H1 (cell line): ENCODE data around the gene PIP5K1C. TPM values are rescaled to one million over a fixed set of nuclear protein-coding genes. Genes with fewer than 3 reads are reported as not detected.

Experiments
- CTCF ChIA-PET: fragments of 300-600 bp; sonication (Branson Sonifier 250); formaldehyde crosslinking; loops from one replicate; lab custom pipeline; 2021; ENCODE audit not compliant: partially characterized antibody; lab: Charles Lee
- POLR2A ChIA-PET: fragments of 300-600 bp; sonication (Branson Sonifier 250); formaldehyde crosslinking; loops from one replicate; lab custom pipeline; 2021; ENCODE audit warnings: inconsistent platforms; ENCODE audit not compliant: partially characterized antibody; lab: Charles Lee
- DNase-seq, 2 experiments: peaks; one replicate each; pipeline versions ENCODE4 v3.0.0 to v3.0.0-alpha.2; 2010 to 2022; ENCODE audit warnings: low spot score in 2 of 2, low read depth in 1 of 2, mixed read lengths in 1 of 2
- FAIRE-seq: peaks from 2 replicates; lab custom pipeline; 2011; peaks lifted over from hg19 to GRCh38; lab: Jason Lieb, UNC
- H2AFZ ChIP-seq: 2 replicates; pipeline ENCODE4 v1.8.1; 2012; ENCODE audit warnings: low read length, inconsistent platforms
- H2AK5ac ChIP-seq: 2 replicates; pipeline ENCODE4 v1.6.1; 2013; ENCODE audit warnings: low read depth, low read length
- H2BK120ac ChIP-seq: replicated peaks from 2 replicates; pipeline ENCODE3; 2013; ENCODE audit warnings: low read depth, low read length, inconsistent platforms
- H2BK12ac ChIP-seq: 2 replicates; pipeline ENCODE4 v1.6.1; 2013; ENCODE audit warnings: low read depth, low read length
- H2BK15ac ChIP-seq: 2 replicates; pipeline ENCODE4 v1.6.1; 2013; ENCODE audit warnings: low read length
- H2BK20ac ChIP-seq: 2 replicates; pipeline ENCODE4 v1.6.1; 2013; ENCODE audit warnings: low read length
- H2BK5ac ChIP-seq: 2 replicates; pipeline ENCODE4 v1.6.1; 2013; ENCODE audit warnings: low read depth, low read length
- H3K14ac ChIP-seq: 2 replicates; pipeline ENCODE4 v1.6.1; 2013; ENCODE audit warnings: inconsistent platforms; ENCODE audit not compliant: insufficient read length
- H3K18ac ChIP-seq: 2 replicates; pipeline ENCODE4 v1.6.1; 2013; ENCODE audit warnings: low read length; ENCODE audit errors: extremely low read depth
- H3K23ac ChIP-seq: 2 replicates; pipeline ENCODE4 v1.6.1; 2013; ENCODE audit warnings: inconsistent platforms; ENCODE audit not compliant: insufficient read length
- H3K23me2 ChIP-seq: 2 replicates; pipeline ENCODE4 v1.6.1; 2013; ENCODE audit warnings: low read depth, low read length
- H3K27ac ChIP-seq: 2 replicates; pipeline ENCODE4 v1.6.1; 2011; ENCODE audit warnings: low read depth, low read length, inconsistent platforms
- H3K27me3 ChIP-seq, 4 experiments: replicated peaks in 1 of 4; 1 replicate in 1 of 4; 2 replicates in 3 of 4; pipeline versions ENCODE4 v1.6.1 to v1.8.1; 2011 to 2013; ENCODE audit warnings: low read length in 3 of 4, mild to moderate bottlenecking in 3 of 4, inconsistent platforms in 2 of 4, mixed read lengths in 2 of 4, moderate library complexity in 1 of 4; ENCODE audit not compliant: control insufficient read depth in 3 of 4, insufficient read depth in 3 of 4; ENCODE audit errors: extremely low read depth in 1 of 4
- H3K36me3 ChIP-seq, 4 experiments: 2 replicates each; pipeline versions ENCODE4 v1.6.1 to v1.8.1; 2011 to 2013; ENCODE audit warnings: mild to moderate bottlenecking in 4 of 4, low read length in 3 of 4, moderate library complexity in 2 of 4, control low read depth in 1 of 4, inconsistent platforms in 1 of 4; ENCODE audit not compliant: insufficient read depth in 4 of 4, control insufficient read depth in 2 of 4
- H3K4ac ChIP-seq: replicated peaks from 2 replicates; pipeline ENCODE3; 2013; ENCODE audit warnings: low read length, low read depth, mixed read lengths, inconsistent platforms; ENCODE audit not compliant: insufficient read length
- H3K4me1 ChIP-seq, 4 experiments: replicated peaks in 1 of 4; 1 replicate in 1 of 4; 2 replicates in 3 of 4; pipeline versions ENCODE4 v1.6.1 to v1.8.1; 2011 to 2013; ENCODE audit warnings: low read length in 3 of 4, inconsistent platforms in 2 of 4, mixed read lengths in 1 of 4; ENCODE audit not compliant: insufficient read depth in 4 of 4, control insufficient read depth in 3 of 4
- H3K4me2 ChIP-seq, 2 experiments: 2 replicates each; pipeline versions ENCODE4 v1.6.1 to v1.8.1; 2011 to 2013; ENCODE audit warnings: low read depth in 2 of 2, low read length in 2 of 2, control low read depth in 1 of 2, inconsistent platforms in 1 of 2, mild to moderate bottlenecking in 1 of 2; ENCODE audit not compliant: insufficient read depth in 1 of 2
- H3K4me3 ChIP-seq, 4 experiments: fragments of 200-600, 300-600 bp in 1 of 4; sonication (generic), shearing (Covaris generic), sonication (Bioruptor Twin) in 1 of 4; 2 replicates each; pipeline versions ENCODE4 v1.5.1 to v1.8.1; 2011 to 2016; ENCODE audit warnings: low read length in 4 of 4, low read depth in 3 of 4, control low read depth in 2 of 4, inconsistent platforms in 2 of 4, mild to moderate bottlenecking in 2 of 4, mixed read lengths in 1 of 4, moderate library complexity in 1 of 4; ENCODE audit not compliant: insufficient read depth in 2 of 4; ENCODE audit errors: extremely low read depth in 1 of 4
- H3K56ac ChIP-seq: replicated peaks from 2 replicates; pipeline ENCODE3; 2013; ENCODE audit warnings: low read depth, mild to moderate bottlenecking, mixed read lengths, low read length, inconsistent platforms; ENCODE audit not compliant: insufficient read length
- H3K79me1 ChIP-seq: 2 replicates; pipeline ENCODE4 v1.6.1; 2013; ENCODE audit warnings: low read depth, low read length, control low read depth
- H3K79me2 ChIP-seq, 2 experiments: 2 replicates each; pipeline versions ENCODE4 v1.6.1 to v1.8.1; 2012 to 2013; ENCODE audit warnings: low read length in 2 of 2, mild to moderate bottlenecking in 2 of 2, inconsistent platforms in 1 of 2; ENCODE audit not compliant: insufficient read depth in 2 of 2, control insufficient read depth in 1 of 2
- H3K9ac ChIP-seq, 4 experiments: replicated peaks in 1 of 4; 1 replicate in 1 of 4; 2 replicates in 3 of 4; pipeline versions ENCODE4 v1.6.1 to v1.8.1; 2011 to 2013; ENCODE audit warnings: low read depth in 3 of 4, low read length in 3 of 4, control low read depth in 2 of 4, mild to moderate bottlenecking in 2 of 4, moderate library complexity in 2 of 4, inconsistent platforms in 1 of 4; ENCODE audit errors: extremely low read depth in 1 of 4
- H3K9me3 ChIP-seq, 2 experiments: 2 replicates each; pipeline versions ENCODE4 v1.6.1 to v1.8.1; 2012 to 2013; ENCODE audit warnings: mild to moderate bottlenecking in 2 of 2, moderate library complexity in 2 of 2, control low read depth in 1 of 2, inconsistent platforms in 1 of 2, low read depth in 1 of 2, low read length in 1 of 2, mixed read lengths in 1 of 2; ENCODE audit not compliant: insufficient read depth in 2 of 2
- H4K20me1 ChIP-seq, 2 experiments: replicated peaks in 1 of 2; 2 replicates each; pipeline versions ENCODE3 to v1.8.1; 2011 to 2013; ENCODE audit warnings: inconsistent platforms in 2 of 2, low read length in 2 of 2, mild to moderate bottlenecking in 1 of 2; ENCODE audit not compliant: insufficient read depth in 2 of 2, control insufficient read depth in 1 of 2
- H4K5ac ChIP-seq: 2 replicates; pipeline ENCODE4 v1.6.1; 2013; ENCODE audit warnings: low read length, low read depth, mixed read lengths, inconsistent platforms; ENCODE audit not compliant: insufficient read length
- H4K8ac ChIP-seq: 2 replicates; pipeline ENCODE4 v1.8.0; 2013; ENCODE audit warnings: mild to moderate bottlenecking, moderate library complexity, low read length, inconsistent platforms; ENCODE audit not compliant: insufficient read depth; ENCODE audit errors: extremely low read depth
- H4K91ac ChIP-seq: replicated peaks from 2 replicates; pipeline ENCODE3; 2013; ENCODE audit warnings: low read length, mixed read lengths, inconsistent platforms; ENCODE audit not compliant: insufficient read length
- CTBP2 ChIP-seq: IDR thresholded peaks from 2 replicates; pipeline ENCODE4 v1.7.0; 2011; ENCODE audit warnings: borderline replicate concordance, mild to moderate bottlenecking, moderate library complexity, mixed read lengths, low read length; ENCODE audit not compliant: insufficient read depth, insufficient read length
- EP300 ChIP-seq, 2 experiments: IDR thresholded peaks; 1 replicate in 1 of 2; 2 replicates in 1 of 2; pipeline ENCODE4 v1.6.1; 2011 to 2012; ENCODE audit warnings: low read depth in 2 of 2, low read length in 2 of 2, mild to moderate bottlenecking in 2 of 2, borderline replicate concordance in 1 of 2, inconsistent platforms in 1 of 2, moderate library complexity in 1 of 2
- EZH2 ChIP-seq: fragments of 200-600 bp; sonication (generic); IDR thresholded peaks from 2 replicates; pipeline ENCODE4 v1.7.1; 2012; ENCODE audit warnings: low read depth, mild to moderate bottlenecking, moderate library complexity, low read length, inconsistent platforms; ENCODE audit not compliant: severe bottlenecking
- HDAC6 ChIP-seq: IDR thresholded peaks from one replicate; pipeline ENCODE4 v1.7.1; 2012; ENCODE audit warnings: low read depth, mild to moderate bottlenecking, inconsistent platforms, low read length, moderate library complexity
- MAFK ChIP-seq: IDR thresholded peaks from 2 replicates; pipeline ENCODE4 v1.6.1; 2012; ENCODE audit warnings: low read depth, mild to moderate bottlenecking, improper control_type of control experiment, low read length
- TBP ChIP-seq: IDR thresholded peaks from 2 replicates; pipeline ENCODE4 v1.6.1; 2011; ENCODE audit warnings: low read depth, low read length, improper control_type of control experiment
- WGBS, 2 experiments: shearing (Covaris generic) in 1 of 2; methylation state at CpG; one replicate each; pipeline versions ENCODE4 v1.1.6 to v1.1.7; 2013 to 2015; ENCODE audit warnings: low lambda C conversion rate in 2 of 2, mixed read lengths in 2 of 2, inconsistent platforms in 1 of 2, low coverage in 1 of 2, missing lambda C conversion rate in 1 of 2; ENCODE audit not compliant: insufficient replicate concordance in 2 of 2, insufficient coverage in 1 of 2, insufficient read length in 1 of 2; ENCODE audit errors: extremely low coverage in 1 of 2, missing lambda C conversion rate in 1 of 2; 5-methylcytosine and 5-hydroxymethylcytosine counted together
- polyA plus RNA-seq, 7 experiments: library from polyadenylated mRNA; depleted of rRNA in 3 of 7; stranded (reverse) in 5 of 7; unstranded in 2 of 7; fragments of >200 nt in 5 of 7; fragments of 200-250 nt in 2 of 7; gene quantifications; 1 replicate in 5 of 7; 2 replicates in 1 of 7; 4 replicates in 1 of 7; pipeline versions ENCODE4 v1.2.1 to v1.2.3, GENCODE V29; 2011 to 2013; ENCODE audit warnings: missing spikeins in 2 of 7, mixed read lengths in 2 of 7
- total RNA-seq: library from RNA; stranded (reverse); fragmentation: NEBNext Ultra II Directional; extraction: Animal tissue kit (Norgen Biotek cat#: 25700); gene quantifications from 2 replicates; pipeline ENCODE4 v1.2.1, GENCODE V29; 2021

Gene PIP5K1C
- total and polyA plus RNA-seq, 2 of the 8 experiments (the other 6 are each of a cell fraction or from before 2014, with no cell fraction given) = 10.6 to 32.9 TPM

DNA sequence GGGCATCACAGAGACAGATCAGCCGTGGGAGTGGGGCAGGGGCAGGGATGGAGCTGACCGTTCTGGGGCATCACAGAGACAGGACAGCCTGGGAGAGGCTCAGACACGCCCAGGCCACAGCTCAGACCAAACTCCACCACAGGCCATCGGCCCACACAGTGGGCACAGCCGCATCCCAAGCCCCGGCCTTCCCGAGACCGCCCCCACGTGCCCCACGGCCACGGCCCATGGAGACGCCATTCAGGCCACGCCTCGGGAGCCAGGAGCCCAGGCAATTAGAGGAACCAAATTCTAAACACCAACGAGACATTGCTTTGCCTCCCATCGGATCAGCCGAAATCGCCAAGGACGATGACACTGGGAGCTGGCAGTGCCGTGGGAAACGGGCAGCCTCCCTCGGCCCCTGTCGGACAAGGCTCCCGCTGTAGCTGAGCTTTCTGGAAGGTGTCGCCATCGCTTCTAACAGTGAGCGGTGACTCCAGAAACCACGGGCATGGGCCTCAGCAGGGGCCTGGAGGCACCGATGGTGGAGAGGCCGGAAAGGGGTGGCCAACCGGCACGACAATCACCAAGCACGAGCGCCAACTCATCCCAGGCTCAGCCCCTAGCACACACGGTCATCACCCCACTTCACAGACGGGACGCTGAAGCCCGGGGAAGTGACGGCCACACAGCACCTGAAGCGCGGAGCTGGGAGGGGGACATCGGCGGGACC lies 2.4 kb downstream of the PIP5K1C start:
- H4K20me1 ChIP-seq = peaks cover 8 to 37% of the 10 kb centered on the region in 2 experiments
- no peak overlapping the region for H3K4me3 ChIP-seq
- H3K4ac ChIP-seq = no peak overlapping the region
- WGBS, 2 experiments = 92% methylated on average over 33 of the region's 43 CpGs; no CpG with 5 or more reads in 1 of the 2 experiments
- peaks cover 0 to 47% of the 10 kb centered on the region in 2 experiments; a peak in 3 of 4 replicates for H3K79me2 ChIP-seq
- H3K56ac ChIP-seq = no peak overlapping the region
- H2BK12ac ChIP-seq = no peak overlapping the region
- no peaks in the 10 kb centered on the region; a peak in 2 of 7 replicates for H3K27me3 ChIP-seq
- no peak overlapping the region for H3K27ac ChIP-seq
- no peak overlapping the region for H4K91ac ChIP-seq
- H2BK5ac ChIP-seq = no peak overlapping the region
- no peak for DNase-seq
- H3K36me3 ChIP-seq = no peaks in the 10 kb centered on the region
- H3K9me3 ChIP-seq = no peaks in the 10 kb centered on the region; a peak in 1 of 4 replicates
- peaks cover 24% of the 10 kb centered on the region for H3K79me1 ChIP-seq
- H3K14ac ChIP-seq = no peak overlapping the region
- H3K23ac ChIP-seq = no peak overlapping the region
- CTCF ChIA-PET = interaction anchor here (0.5 to 8.8 kb wide), 17 partner anchors 12 to 124 kb away, joined by 3 to 85 read pairs (median 4); partner anchors contain the start of genes GIPC3 and TJP3
- POLR2A ChIA-PET = interaction anchor here (0.8 to 2.3 kb wide), 6 partner anchors 10 to 203 kb away, joined by 3 to 10 read pairs (median 4); no protein-coding TSS in a partner anchor
- H2BK120ac ChIP-seq = no peak overlapping the region
- no peak for FAIRE-seq
- no peak overlapping the region for H2AK5ac ChIP-seq
- H4K5ac ChIP-seq = no peak overlapping the region
- no peak overlapping the region for H3K4me2 ChIP-seq
- no peak overlapping the region for H3K18ac ChIP-seq
- peaks cover 0 to 8% (median 2%) of the 10 kb centered on the region in 4 experiments; a peak in 3 of 7 replicates for H3K4me1 ChIP-seq
- no peak overlapping the region for H2BK15ac ChIP-seq
- H2AFZ ChIP-seq = no peak overlapping the region
- H3K23me2 ChIP-seq = peaks cover 3% of the 10 kb centered on the region; the same call in 1 of the 2 replicates
- no peak overlapping the region for H3K9ac ChIP-seq
- TF ChIP-seq TBP (no peak), EP300 (IDR thresholded peaks at IDR 0.05; ENCODE audit: borderline replicate concordance in 1 of 2, low read depth in 2 of 2, low read length in 2 of 2) (no peak), MAFK (no peak), CTBP2 (no peak), EZH2 (no peak), HDAC6 (no peak)
- peak overlapping the region; percentile 51; the same call in 1 of the 2 replicates for H4K8ac ChIP-seq
- H2BK20ac ChIP-seq = no peak overlapping the region
